HG03565 (cell line): Measurements from ENCODE around the gene SPAG16.
"Not testable (repeated sequence)": the region's sequence is repeated elsewhere in the genome, so short reads cannot be mapped to it uniquely, and the experiment has no call there.

ENCODE experiments used
- ATAC-seq: cut with Tn5 transposase; IDR thresholded peaks from one replicate; pipeline ENCODE4 v1.9.1; 2021; ENCODE audit warnings: mild to moderate bottlenecking, moderate library complexity; ENCODE audit not compliant: unreplicated experiment

Gene SPAG16

DNA sequence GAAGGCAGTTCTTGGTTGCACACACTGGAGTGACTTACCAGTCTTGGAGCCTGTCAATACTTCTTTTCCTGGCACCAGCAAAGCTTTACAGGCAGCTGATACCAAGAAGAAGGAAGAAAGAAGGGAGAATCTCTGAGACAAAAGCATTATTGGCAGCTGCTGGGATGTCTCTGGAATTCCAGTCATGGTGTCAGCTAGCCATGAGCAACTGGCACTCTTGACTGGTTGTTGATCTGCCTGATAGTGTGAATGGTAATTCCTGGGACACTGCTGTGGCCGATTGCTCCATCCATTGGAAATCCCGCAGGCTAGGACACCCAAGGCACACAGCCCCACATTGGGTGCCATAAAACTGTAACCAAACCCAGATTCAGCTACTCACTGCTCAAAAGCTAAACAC is 17.8 kb upstream of the SPAG16 start:
- ATAC-seq = no peak

DNA sequence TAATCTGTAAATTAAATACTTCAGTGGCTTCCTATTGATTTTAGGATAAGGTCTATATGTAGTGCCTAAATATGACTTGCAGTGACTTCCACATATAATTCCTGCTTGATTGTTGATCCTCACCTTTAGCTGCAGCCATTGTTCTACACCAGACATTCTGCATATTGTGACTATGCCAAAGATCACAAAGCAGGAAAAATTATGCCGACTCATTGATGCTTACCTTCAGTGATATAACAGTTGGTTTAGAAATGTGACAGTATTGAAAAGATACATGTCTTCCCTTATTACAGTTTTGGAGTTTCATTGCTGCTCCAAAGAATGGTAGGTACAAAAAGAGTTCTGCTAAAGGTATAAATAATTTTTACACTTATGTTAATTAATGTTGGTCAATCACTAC is 12.3 kb upstream of the SPAG16 start:
- no peak for ATAC-seq

DNA sequence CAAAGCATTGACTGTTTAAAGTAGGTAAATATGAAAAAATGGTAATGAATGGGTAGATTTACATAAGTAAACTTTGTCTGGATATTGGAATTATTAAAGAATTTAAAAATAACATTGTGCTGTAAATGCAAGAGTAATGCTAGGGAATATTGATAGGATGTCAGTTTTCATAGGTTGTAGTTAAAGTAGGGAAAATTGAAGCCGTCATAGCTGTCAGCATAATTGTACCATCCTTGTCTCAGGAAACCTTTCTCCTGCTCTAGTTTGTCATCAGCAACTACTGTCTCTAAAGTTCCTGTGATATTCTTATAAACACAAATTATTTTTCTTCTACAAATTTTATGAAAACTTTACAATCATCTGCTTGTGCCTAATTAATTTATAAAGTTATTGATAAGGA is 10.1 kb upstream of the SPAG16 start:
- no peak for ATAC-seq

DNA sequence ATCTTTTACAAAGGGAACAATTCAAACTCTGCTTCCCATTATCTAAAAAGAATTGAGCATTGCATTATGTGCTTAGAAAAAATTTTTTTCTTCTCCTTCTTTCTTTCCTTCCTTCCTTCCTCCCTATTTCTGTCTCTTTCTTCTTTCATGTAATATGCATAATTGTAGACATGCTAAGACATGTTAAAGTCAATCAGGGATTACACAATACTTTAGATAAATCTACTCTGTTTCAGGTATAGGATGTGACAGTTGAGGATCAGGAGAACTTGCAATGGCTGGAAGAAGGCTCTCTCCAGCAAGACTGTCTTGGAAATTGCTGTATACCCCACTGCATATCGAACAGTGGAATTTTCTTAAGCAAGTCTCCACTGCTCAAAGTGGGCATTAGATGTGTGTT is 9.0 kb upstream of the SPAG16 start:
- ATAC-seq = no peak

DNA sequence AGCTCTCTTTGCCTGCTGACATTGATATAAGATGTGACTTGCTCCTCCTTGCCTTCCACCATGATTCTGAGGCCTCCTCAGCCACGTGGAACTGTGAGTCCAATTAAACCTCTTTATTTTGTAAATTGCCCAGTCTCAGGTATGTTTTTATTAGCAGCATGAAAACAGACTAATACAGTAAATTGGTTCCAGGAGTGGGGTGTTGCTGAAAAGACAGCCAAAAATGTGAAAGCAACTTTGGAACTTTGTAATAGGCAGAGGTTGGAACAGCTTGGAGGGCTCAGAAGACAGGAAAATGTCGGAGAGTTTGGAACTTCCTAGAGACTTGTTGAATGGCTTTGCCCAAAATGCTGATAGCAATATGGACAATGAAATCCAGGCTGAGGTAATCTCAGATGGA is 7.1 kb upstream of the SPAG16 start:
- not testable (repeated sequence) for ATAC-seq

DNA sequence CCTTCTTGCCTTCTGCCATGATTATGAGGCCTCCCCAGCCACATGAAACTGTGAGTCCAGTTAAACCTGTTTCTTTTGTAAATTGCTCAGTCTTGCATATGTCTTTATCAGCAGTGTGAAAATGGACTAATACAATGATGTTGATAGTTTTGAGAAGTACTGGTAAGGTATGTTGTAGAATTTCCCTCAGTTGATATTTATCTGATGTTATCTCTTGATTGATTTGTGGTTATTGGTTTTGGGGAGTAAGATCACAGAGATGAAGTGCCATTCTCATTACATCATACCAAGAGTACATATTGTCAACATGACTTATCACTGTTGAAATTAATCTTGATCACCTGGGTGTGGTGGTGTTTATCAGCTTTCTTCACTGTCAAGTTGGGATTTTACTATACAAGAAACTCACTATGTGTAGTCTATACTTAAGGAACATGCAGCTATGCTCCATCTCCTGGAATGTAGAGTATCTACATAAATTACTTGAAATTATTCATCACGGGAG is 5.1 kb upstream of the SPAG16 start:
- ATAC-seq = no peak

DNA sequence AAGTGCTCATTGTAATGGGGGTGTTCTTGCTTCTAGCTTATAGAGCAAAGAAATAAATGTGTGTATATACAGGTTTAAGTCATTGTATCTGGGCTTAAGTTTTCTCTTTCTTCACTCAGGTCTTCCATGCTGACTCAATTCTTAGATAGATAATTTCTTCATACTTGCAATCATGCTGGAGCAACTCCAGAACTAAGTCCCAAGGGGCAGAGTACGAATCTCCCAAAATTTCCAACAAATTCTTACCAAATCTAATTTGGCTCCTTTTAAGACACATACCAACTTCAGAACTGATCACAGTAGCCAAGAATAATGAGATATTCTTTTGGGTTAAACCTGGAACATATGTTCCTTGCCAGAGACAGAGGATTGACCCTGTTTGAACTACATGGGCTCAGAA is 4.3 kb upstream of the SPAG16 start:
- no peak for ATAC-seq

DNA sequence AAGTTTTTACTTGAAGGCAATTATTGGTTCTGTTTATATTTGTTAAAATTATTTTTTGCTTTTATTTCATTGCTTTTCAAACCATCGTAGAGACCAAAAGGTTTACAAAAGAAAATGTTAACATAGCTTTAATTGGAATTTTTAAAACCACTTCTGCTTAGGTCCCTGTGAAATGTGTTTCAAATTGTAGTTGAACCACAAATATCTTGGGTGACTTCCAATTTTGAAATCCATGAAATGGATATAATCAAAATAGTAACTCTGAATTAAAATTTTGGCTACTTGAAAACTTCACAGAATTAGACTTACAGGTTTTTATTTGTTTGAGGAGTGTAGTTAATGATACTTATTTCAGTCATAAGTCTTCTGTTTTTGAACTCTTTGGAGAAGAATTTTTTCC is 3.1 kb upstream of the SPAG16 start:
- ATAC-seq = no peak

DNA sequence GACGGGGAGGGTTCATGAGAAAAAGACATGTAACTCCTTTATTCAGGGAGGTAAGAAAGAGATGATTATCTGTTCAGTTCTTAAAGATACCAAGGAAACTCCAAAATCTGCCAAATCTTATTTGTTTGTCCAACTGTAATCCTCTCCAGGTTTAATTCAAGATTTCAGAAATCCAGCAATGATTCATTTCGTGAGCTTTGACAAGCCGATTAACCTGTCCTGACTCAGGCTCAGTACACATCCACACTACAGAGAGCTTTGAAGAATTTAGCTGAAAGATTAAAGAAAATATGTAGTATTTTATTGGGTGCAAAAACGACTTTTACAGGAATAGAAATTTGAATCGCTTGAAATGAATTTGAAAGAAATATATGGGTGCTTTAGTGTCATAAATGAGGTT is 1.1 kb downstream of the SPAG16 start:
- no peak for ATAC-seq

DNA sequence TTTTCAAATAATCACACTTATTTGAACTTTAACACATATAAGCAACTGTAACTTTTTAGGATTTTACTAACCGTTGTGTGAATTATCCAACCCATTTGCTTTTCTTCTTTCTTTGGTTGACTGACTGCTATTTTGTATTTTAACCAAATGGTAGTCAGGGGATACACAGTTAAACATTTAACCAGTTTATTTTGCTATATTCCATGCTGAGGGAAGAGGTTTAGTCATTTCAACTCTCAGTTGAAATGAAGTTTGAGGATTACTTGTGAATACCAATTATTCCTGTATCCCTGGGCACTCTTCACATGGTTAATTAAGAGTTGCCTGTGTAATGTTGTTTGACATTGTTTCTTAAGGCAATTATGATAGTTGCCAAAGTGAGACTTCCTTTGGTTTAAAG is 1.9 kb downstream of the SPAG16 start:
- no peak for ATAC-seq

DNA sequence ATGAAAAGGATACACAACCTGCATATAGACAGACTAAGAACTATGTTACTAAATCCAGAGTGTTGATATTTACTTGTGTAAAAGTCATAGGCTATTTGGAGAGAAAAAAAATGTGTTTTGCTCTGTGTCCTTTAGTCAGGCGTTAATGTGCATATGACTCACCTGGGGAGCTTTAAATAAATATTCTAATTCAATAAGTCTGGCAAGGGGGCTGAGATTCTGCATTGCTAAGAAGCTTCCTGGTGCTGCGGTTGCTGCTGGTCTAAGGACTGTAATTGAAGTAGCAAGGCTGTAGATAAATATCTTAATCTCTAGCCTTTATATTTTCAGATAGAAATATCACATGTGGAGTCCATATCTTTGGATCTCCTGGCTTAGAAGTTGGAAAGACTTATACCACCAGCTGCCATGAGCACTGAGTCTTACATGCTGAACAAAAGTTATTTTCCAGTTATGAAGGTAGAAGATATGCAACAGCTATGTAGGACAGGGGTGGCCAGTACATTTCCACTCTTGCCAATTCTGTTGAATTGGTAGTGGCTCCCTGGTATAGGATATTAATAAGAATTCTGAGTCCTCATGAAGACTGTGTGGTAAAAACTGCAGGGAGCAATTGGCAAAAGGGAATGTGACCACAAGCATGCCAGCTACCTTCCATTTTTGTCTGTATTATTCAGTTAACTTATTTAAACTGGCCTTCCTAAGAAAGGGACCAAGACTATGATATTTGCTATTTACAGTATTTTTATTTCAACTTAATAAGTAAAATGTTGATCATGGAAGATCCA is 4.8 kb downstream of the SPAG16 start:
- ATAC-seq = no peak

DNA sequence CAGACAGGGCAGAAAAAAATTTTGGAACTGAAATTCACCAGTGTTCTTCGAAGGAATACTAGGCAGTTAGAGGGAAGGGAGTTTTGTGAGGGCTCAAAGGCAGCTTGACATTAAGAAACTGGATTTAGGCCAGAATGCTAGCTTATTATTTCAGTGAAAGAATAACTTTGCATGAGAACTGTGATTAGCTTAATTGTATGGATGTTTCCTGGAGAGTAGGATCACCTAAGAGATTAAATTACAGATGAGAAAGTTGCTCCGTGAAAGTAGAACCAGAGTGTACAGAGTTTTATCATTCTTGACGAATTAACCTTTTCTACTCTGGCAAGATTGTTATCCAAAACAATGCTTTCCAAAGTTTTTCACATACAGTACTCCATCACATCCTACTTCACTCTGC is 6.2 kb downstream of the SPAG16 start:
- no peak for ATAC-seq

DNA sequence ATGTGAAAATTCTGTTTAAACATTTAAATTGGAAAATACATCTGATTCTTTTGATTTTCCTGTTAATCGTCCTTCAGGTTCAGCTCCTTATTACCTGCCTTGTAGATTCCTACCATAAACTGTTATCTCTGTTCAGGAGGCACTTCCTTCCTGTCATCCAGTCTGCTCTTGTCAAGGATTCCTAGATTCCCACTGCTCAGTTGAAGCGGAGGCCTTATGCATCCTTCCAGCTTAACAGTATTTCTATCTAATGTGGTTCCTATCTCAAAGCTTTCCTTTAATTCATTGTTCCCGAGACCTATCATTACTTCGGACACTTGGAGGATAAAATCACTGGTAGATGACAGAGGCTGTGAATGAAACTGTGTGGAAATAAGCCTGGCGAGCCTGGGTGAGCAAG is 12.0 kb downstream of the SPAG16 start:
- ATAC-seq = no peak

DNA sequence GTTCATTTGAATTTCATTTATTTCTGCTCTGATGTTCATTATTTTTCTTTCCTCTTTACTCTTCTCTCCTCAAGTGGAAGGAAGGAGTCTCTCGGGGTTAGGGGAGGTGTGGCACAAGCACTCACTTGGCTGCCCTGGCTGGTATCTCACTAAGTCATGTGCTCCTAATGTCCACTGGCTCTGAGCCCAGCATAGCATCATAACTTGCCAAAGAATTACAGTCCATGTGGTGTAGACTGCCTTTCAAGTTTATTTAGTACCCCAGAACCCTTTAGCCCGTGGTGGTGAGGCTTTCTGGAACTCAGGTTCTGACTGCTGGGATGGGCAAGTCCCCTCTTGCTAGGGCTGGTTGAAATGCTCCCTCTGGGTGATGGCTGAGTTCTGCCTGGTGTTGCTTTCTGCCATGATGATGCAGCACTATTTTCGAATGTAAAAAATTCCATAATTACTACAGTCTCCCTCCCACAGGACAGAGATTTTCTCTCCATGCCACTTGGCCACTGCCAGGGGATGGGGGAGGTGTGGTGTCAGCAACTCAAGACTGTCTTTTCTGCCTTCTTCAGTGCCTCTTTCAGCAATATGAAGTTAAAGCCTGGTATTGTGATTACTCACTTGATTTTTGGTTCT is 22.2 kb downstream of the SPAG16 start:
- no peak for ATAC-seq

DNA sequence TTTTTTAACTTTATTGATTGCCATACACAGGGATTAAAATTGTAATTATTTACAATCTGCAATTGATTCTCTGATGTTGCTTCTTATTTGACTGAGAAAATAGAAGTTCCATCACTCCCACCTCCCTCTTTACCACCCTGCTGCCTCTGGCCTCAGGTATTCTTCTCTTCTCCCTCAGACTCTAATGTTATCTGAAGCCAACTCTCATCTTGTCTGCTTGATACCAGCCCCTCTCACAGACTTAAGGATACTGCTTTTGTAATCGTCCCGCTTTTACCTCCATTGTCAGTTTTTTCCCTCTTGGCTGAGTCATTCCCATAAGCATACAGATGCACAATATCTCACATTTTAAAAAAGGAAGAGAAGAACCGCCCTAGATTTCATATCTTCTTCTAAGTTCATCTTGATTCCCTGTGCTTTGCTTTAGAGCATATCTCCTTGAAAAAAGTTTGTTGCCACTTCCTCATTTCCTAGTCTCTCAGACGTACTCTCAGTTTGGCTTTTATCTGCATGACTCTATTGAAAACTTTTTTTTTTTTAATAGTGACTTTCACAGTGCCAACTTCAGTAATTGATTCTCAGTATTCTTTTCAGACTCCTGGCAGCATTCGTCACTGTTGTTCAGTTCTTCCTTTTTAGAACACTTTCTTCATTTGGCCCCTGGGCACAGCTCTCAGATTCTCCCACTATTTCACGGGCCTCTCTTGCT is 31.1 kb downstream of the SPAG16 start:
- no peak for ATAC-seq

DNA sequence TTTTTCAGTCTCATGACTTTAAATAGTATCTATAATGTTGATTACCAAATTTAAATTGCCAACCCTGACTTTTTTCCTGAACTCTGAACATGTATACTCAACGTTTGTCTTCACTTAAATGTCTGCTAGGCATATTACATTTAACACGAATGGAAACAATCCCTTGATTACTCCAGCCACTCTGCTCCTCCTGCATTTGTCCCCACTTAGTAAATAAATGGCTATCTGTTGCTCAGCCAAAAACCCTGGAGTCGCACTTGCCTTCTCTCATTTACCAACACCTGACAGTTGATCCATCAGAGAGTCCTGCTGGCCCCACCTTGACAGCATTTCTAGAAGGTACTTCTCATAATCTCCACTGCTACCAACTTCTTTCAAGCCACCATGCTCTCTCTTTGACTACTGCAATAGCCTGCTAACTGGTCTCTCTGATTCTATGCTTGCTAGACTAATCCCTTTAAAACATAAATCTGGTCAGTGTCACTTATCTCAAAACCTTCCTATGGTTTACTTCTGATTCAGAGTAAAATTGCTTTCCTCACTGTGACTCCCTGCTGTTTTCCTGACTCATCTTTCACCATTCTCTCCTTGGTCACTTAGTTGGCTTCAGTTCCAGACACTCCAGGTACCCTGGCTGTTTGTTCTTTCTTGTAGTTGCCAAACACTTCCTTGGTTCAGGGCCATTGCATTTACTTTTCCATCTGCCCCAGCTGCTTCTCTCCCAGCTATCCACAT is 31.9 kb downstream of the SPAG16 start:
- ATAC-seq = no peak

DNA sequence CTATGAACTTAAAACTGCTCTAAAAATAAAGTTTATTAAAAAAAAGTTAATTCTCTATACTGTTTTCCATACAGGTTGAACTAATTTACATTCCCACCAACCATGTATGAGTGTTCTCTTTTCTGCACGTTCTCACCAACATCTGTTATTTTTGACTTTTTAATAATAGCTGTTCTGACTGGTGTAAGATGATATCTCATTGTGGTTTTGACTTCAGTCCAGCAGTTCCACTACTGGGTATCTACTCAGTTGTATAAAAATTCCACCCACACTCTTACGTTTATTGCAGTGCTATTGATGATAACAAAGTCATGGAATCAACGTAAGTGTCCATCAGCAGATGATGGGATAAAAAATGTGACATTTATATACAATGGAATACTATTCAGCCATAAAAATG is 33.7 kb downstream of the SPAG16 start:
- no peak for ATAC-seq

DNA sequence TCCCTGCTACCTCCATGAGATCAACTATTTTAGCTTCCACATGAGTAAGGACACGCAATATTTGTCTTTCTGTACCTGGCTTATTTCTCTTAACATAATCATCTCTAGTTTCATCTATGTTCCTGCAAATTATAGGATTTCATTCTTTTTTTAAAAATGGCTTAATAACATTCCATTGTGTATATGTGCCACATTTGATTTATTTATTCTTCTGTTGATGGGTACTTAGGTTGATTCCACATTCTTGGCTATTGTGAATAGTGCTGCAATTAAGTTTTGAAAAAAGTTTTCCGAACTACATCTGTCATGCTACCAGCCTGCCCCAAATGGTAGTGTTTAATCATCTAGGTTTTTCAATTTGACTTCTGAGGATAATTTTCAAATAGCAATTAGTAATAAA is 36.3 kb downstream of the SPAG16 start:
- ATAC-seq = no peak

DNA sequence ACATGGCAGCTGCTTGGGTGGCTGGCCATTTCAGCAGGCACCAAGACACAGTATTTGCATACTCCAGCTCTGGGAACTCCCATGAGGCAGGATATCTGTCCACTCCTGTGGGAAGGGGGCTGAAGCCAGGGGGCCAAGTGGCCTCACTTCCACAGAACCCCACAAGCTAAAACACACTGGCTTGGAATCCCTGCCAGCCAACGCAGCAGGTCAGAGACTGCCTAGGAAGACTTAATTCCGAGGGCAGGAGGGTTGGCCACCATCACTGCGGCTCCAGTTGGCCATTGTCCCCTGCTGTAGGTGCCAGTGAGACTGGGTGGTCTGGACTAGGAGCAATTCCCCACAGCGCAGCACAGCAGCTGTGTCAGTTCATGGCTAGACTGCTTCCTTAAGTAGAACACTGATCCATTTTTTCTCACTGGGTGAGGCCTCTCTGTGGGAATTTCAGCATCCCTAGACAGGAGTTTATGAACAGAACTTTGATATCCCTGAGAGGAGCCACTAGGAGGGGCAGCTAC is 52.0 kb downstream of the SPAG16 start:
- ATAC-seq = no peak

DNA sequence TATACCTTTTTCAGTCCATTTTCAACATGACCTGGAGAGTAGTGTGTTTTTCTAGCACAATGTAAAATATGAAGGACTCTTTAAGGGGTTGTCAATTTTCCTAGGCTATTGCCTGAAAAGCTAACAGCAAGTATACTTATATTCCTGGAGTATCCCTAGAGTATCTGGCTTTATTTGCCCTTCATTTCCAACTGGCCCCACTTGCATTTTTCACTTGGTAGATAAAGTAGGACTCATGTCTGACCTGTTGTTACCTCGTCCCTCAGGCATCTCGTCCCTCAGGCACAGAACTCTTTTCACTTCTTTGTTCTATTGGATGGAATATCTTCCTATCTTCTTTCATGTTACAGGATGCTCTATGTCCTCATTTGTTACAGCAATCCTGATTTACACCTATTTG is 69.2 kb downstream of the SPAG16 start:
- no peak for ATAC-seq

DNA sequence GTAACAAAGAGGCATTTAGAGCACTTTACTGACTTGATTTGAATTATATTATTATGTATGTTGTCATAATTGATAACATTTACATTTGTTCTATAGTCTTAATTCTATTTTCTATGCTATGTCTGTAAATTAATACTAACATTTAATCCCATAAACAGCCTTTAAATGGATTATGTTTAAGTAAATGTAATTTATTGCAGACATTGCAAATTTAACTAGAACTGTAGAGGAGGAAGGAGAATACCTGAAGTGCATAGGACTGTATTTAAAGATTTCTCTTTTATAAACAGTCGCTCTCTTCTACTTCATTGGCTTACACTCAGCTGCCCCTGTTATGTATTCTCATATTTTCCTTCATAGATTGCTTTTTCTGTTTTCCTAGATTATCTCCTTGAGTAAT is 92.4 kb downstream of the SPAG16 start:
- ATAC-seq = no peak
